Mammary epithelial cell (primary cell): ENCODE data around the gene GOLGA8O.
"Not testable (repeated sequence)": the region's sequence is repeated elsewhere in the genome, so short reads cannot be mapped to it uniquely, and the experiment has no call there.

Source experiments
- CTCF ChIP-seq, 2 donors: IDR thresholded peaks in 1 of 2; conservative IDR thresholded peaks in 1 of 2; 2 replicates each; pipeline ENCODE4 v1.5.1; 2011 to 2012; ENCODE audit warnings: inconsistent platforms in 2 of 2, low read length in 2 of 2, mild to moderate bottlenecking in 2 of 2, control low read depth in 1 of 2, low read depth in 1 of 2; ENCODE audit not compliant: insufficient read depth in 1 of 2; ENCODE audit errors: extremely low read depth in 1 of 2
- EZH2 ChIP-seq: IDR thresholded peaks from 2 replicates; pipeline ENCODE4 v1.6.1; 2012; ENCODE audit warnings: low read length, inconsistent platforms, borderline replicate concordance

DNA sequence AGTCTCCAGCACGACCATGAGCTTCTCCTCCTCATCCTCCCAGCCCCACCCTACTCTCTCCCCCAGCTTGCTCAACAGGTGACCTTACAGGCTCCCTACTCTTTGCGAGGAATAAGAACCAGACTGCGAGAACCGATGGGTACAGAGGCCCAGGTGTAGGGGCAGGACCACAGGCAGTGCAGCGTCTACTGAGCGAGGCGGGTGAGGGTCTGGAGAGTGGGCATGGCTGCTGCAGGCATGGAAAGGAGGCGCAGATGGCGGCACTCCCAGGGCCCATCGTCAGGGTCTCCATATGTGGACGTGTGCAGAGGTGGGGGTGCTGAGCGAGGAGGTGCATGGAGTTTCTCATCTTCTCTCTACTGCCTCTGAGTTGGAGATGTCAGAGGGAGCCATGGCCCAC, 31.0 kb upstream of the GOLGA8O start:
- not testable (repeated sequence) for TF ChIP-seq CTCF (conservative IDR thresholded peaks at IDR 0.05 in 1 of 2, IDR thresholded peaks at IDR 0.05 in 1 of 2; ENCODE audit: extremely low read depth in 1 of 2, insufficient read depth in 1 of 2, low read depth in 1 of 2, low read length in 2 of 2); EZH2
